Measurements from ENCODE around the gene ANKRD27.

The ANKRD27 gene

GRCh38 chr19:32566246-32566830 is 108.6 kb downstream of the ANKRD27 start:
- DNase-seq (ENCODE audit: extremely low read depth in 1 of 2, low read depth in 1 of 2), result no peak

- DNase-seq (ENCODE audit: extremely low read depth in 1 of 2, low read depth in 1 of 2), result no peak
These were observed 111.2 kb downstream of the ANKRD27 start for GRCh38 chr19:32563761-32564160.

GRCh38 chr19:32558607-32559228 is 116.3 kb downstream of the ANKRD27 start:
- DNase-seq (ENCODE audit: extremely low read depth in 1 of 2, low read depth in 1 of 2), result no peak

GRCh38 chr19:32555786-32556185 is 119.2 kb downstream of the ANKRD27 start:
- no peak for DNase-seq (ENCODE audit: extremely low read depth in 1 of 2, low read depth in 1 of 2)

GRCh38 chr19:32550666-32551065 is 124.3 kb downstream of the ANKRD27 start:
- no peak for DNase-seq (ENCODE audit: extremely low read depth in 1 of 2, low read depth in 1 of 2)
